SU-DHL-6 (cell line): ENCODE results near the gene ZSWIM3.

Experiments used
- EZH2phosphoT487 ChIP-seq: fragments of 200-600 bp; sonication (generic), shearing (Covaris generic); conservative IDR thresholded peaks from 2 replicates; pipeline ENCODE4 v1.6.1; 2018; ENCODE audit warnings: mild to moderate bottlenecking, antibody characterized with exemption, low read length, moderate library complexity, mixed read lengths
- TF ChIP-seq, protein P1 (sequence below): fragments of 200-600 bp; sonication (generic); IDR thresholded peaks from one replicate; pipeline ENCODE4 v1.5.1; 2017; ENCODE audit warnings: antibody characterized with exemption, mild to moderate bottlenecking, low read length, moderate library complexity; ENCODE audit not compliant: insufficient read depth, poor library complexity, severe bottlenecking

DNA sequence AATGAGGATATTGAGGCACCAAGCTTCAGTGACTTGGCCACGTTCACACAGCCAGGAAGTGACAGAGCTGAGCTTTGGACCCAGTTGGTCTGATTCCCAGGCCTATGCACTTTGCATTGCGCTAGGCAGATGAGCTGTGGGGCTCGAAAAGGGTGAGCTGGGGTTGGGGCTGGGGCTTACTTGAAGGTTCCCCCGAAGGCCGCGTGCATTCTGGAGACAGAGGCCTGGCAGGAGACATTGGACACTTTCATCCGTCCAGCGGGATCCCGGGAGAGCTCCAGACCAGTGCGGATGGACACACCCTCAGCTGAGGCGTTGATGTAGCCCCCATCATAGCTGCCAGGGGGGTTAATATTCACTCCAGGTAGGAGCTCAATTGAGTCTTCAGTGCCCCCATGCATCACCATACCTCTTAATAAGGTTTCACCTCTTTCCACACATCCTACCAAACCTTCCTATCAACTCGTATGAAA is 52.0 kb downstream of the ZSWIM3 start:
- TF ChIP-seq, protein P1, sequence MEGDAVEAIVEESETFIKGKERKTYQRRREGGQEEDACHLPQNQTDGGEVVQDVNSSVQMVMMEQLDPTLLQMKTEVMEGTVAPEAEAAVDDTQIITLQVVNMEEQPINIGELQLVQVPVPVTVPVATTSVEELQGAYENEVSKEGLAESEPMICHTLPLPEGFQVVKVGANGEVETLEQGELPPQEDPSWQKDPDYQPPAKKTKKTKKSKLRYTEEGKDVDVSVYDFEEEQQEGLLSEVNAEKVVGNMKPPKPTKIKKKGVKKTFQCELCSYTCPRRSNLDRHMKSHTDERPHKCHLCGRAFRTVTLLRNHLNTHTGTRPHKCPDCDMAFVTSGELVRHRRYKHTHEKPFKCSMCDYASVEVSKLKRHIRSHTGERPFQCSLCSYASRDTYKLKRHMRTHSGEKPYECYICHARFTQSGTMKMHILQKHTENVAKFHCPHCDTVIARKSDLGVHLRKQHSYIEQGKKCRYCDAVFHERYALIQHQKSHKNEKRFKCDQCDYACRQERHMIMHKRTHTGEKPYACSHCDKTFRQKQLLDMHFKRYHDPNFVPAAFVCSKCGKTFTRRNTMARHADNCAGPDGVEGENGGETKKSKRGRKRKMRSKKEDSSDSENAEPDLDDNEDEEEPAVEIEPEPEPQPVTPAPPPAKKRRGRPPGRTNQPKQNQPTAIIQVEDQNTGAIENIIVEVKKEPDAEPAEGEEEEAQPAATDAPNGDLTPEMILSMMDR = no peak
- no peak for TF ChIP-seq EZH2phosphoT487
